Esophagus squamous epithelium (tissue), 4 donors: Measurements from ENCODE around the gene TWF1.

Experiments
- CTCF ChIP-seq, 6 experiments: fragments of 450-650 bp in 4 of 6; fragments of 200-600 bp in 2 of 6; sonication (generic) in 2 of 6; IDR thresholded peaks; one replicate each; pipeline ENCODE4 v1.5.1; 2016 to 2019; ENCODE audit warnings: antibody characterized with exemption in 6 of 6, mild to moderate bottlenecking in 4 of 6, moderate library complexity in 4 of 6
- POLR2A ChIP-seq, 4 donors: fragments of 450-650 bp; IDR thresholded peaks; one replicate each; pipeline ENCODE4 v1.6.1; 2017; ENCODE audit warnings: antibody characterized with exemption in 4 of 4, mild to moderate bottlenecking in 4 of 4, moderate library complexity in 3 of 4

- TF ChIP-seq CTCF (IDR thresholded peaks at IDR 0.05) (no peak), POLR2A (IDR thresholded peaks at IDR 0.05) (no peak)
Measured at GRCh38 chr12:43749016-43749415, 57.1 kb downstream of the TWF1 start.
